Measurements from ENCODE around the gene SLC38A9.

GRCh38 chr5:55633574-55634208, 78.4 kb downstream of the SLC38A9 start:
- no peak for TF ChIP-seq JUN (IDR thresholded peaks at IDR 0.05)
- TF ChIP-seq, protein P1, sequence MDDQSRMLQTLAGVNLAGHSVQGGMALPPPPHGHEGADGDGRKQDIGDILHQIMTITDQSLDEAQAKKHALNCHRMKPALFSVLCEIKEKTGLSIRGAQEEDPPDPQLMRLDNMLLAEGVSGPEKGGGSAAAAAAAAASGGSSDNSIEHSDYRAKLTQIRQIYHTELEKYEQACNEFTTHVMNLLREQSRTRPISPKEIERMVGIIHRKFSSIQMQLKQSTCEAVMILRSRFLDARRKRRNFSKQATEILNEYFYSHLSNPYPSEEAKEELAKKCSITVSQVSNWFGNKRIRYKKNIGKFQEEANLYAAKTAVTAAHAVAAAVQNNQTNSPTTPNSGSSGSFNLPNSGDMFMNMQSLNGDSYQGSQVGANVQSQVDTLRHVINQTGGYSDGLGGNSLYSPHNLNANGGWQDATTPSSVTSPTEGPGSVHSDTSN (IDR thresholded peaks at IDR 0.05), result no peak
- no peak for TF ChIP-seq POLR2A (IDR thresholded peaks at IDR 0.05; ENCODE audit: low read length)
- no peak for TF ChIP-seq CTCF (IDR thresholded peaks at IDR 0.05)
- TF ChIP-seq RFX5 (IDR thresholded peaks at IDR 0.05), result peak; percentile 80; the same call in 1 of the 2 replicates
- TF ChIP-seq CBX2 (IDR thresholded peaks at IDR 0.05; ENCODE audit: borderline replicate concordance, low read depth), result no peak
- TF ChIP-seq CEBPB (IDR thresholded peaks at IDR 0.05), result no peak
- no peak for TF ChIP-seq EP300 (IDR thresholded peaks at IDR 0.05)
- no peak for TF ChIP-seq CHD2 (IDR thresholded peaks at IDR 0.05; ENCODE audit: low read length, partially characterized antibody)
- TF ChIP-seq, protein P2, sequence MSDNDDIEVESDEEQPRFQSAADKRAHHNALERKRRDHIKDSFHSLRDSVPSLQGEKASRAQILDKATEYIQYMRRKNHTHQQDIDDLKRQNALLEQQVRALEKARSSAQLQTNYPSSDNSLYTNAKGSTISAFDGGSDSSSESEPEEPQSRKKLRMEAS (IDR thresholded peaks at IDR 0.05), result no peak
- no peak for TF ChIP-seq RAD21 (conservative IDR thresholded peaks at IDR 0.05 in 1 of 2, IDR thresholded peaks at IDR 0.05 in 1 of 2)
- no peak for TF ChIP-seq RCOR1 (IDR thresholded peaks at IDR 0.05; ENCODE audit: low read depth, low read length)
- no peak for TF ChIP-seq MAZ (IDR thresholded peaks at IDR 0.05; ENCODE audit: borderline replicate concordance, low read depth, low read length)

All from A549 (cell line).